ENCODE measurements around the gene FCN3.
"Not testable (repeated sequence)": the region's sequence is repeated elsewhere in the genome, so short reads cannot be mapped to it uniquely, and the experiment has no call there.

The FCN3 gene

DNA sequence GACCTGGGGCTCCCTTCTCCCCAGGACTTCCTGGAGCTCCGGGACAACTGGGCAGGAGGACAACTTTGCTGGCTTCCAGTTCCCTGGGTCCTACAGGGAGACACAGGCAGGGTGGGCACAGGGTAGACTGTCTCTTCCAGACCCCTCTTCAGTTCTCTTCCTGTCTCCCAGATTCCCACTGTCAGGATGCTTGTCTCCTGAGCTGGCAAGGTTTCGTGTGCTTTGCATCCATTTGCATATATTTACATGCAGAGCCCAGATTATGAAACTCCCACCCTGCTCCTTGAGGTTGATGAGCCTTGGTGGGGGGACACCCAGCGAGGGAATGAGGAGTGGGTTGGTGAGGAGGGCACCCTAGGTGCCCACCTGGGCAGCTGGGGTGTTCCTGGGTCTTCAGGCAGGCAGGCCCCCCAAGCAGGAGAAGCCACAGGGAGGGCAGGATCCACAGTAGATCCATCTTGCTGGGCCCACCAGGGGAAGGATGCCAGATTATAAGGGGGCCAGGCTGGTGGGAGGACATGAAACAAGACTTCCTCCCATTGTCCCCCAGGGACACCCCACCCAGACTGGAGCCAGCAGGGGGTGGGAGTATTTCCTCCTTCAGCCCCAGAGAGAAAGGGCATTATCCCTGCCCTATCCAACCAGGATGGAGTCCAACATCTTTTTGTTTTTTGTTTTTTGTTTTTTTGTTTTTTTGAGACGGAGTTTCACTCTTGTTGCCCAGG, at the start of gene FCN3:
FCN3 (minus strand) TSS at position 463 of the 725 bp plus-strand sequence; CDS start at position 457, 6 bp downstream.
- DNase-seq, result no peak

DNA sequence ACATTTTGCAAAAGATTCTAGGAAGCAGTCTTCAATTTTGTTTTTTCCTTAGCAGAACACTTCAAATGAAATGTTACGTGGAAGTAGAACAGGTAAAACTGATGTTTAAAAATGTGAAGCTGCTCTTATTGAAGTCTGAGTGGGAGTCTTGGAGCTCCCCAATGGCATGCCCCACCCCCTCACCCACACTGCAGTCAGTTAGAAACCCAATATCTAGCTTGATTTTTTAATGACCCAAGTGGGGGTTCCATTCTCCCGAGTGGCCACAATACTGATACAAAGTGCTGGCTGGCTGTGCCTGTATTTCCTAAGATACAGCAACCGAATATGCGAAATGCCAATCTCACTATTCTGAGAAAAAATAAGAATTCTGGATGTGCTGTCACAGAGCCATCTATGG, 49.1 kb upstream of the FCN3 start:
- DNase-seq, result no peak

DNA sequence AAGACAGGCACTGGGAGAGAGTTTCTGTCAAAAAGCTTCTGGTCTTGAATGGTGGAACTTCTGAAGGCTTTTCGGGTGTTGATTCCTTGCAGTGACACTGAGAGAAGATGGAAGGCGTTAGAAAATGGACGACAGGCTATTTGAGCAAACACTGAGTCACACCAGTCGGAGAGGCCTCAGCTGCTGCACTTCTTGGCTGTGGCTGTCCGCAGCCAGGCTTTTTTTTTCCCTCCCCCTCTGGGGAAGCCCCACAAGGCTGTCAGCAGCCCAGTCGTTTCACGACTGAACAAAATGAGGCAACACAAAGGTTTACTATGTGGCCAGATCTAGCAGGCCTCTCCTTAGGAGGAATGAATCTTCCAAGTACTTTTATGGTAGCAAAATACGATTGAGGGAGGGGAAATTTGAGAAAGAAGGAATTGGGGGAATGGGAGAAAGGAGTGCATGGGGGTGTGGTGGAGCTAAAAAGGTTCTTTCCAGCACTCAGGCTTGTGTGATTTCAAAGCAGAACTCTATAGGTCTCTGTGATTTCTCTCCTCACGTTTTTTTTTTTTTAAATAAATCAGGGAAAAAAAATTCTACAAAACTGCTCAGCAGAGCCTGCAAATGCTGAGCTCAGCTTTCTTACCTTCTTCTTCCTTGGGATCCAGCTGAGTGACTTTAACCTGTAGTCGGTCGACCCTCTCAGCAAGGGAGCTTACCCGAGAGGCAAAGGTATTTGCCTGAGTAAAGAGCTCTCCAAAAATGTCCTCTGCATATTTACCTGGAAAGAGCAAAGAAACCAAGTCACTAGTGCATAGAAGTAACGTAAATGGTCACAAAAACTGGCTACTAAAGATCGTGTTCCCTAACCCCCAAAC, 43.9 kb upstream of the FCN3 start:
- DNase-seq, result peak; percentile 78

DNA sequence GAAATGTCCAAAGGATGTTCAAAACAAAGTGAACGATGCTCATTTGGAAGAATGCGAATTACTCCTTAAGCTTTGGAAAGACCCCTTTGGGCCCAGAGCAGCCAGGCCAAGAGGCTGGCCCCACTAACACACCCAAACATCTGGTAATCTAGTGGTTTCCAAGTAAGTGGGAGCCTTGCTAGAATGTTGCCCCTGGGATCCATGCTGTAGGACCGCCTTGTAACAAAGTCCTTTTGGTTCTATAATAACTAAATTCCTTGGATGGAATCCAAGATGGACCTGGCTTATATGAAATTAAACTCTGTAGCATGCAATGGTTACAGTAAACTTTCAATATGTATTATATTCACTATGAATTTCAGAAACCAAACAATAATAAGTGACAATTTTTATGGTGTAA, 43.1 kb upstream of the FCN3 start:
- no peak for DNase-seq

DNA sequence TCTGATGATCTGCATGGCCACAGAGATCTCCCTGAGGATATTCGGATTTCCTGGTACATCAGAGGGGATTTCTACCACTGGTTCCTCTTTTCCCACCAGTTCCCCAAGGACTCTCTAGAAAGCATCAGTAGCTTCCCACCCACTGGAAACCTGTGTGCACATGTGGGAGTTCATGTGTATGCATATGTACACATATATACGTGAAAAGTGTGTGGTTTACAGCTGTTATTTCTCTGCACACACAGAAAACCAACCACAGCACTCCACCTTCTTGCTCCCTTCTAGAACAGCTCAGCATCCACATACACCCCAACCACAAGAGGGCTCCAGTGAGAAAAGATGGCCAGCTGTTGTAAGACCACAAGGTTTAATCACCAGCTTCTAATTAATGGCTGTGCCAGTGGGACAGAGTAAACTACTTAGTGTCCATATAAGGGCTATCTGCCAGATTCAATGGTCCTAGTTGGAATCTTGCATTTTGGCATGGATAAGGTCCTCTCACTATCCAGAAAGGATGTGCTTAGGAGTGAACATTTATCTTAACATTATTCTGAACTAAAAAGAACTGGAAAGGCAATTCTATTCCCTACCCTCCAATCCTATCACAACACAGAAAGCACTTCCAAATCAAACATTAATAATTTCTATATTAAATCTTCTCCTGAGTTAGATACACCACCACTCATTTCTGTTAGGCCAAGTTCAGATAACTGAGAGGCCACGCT, 41.9 kb upstream of the FCN3 start:
- peak; percentile 62 for DNase-seq

DNA sequence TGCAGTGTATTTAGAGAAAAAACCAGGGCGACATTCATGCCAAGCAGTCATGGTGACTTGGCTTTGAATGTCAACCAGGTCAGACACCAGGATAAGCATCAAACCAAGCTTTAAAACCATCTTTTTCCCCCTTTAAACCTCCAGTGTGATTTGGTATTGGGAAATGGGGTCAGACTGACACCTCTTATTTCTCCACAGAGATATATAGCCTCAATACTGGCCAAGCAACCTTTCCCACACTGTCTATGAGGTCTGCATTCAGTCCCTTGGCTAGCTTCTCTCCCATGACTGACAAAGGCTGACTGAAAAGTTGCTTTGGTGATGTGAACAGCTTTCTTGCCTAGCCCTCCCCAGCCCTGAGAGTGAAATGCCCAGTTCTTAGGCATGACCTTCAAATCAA, 39.5 kb upstream of the FCN3 start:
- no peak for DNase-seq

DNA sequence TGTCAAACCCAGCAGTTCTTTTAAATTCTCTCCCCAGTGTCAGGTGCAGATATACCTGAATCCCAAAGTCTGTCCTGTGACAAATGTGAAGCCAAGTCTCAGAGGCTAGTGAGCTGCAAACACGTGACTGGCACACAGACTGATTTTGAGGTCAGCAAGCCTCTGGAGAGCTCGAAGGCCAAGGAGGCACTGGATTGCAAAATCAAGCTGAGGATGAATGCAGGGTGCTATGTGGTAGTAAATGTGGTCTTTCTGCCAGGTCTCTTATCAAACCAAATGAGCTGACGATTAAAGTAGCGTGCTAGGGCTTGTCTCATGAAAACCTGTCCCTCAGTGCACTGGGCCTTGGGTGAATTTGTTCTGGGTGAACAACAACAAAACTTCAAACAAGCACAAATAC, 38.4 kb upstream of the FCN3 start:
- DNase-seq, result no peak

DNA sequence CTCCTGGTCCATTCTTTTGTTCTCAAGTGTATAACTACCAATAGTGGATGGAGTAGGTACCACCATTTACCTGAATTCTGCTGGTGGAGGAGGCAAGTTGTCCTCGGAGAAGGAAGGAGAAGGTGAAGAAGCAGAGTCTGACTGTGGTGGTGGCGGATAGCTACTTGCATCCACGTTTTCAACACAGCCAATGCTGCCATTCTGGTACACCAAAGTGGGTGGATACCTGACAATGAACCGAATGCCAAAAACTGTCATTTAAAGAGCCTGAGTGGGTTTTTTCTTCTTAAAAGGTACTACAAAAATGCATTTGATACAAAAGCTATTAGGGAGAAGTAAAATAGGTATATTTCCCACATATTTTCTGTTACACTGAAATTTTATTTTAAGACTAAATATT, 37.9 kb upstream of the FCN3 start:
- DNase-seq, result no peak

DNA sequence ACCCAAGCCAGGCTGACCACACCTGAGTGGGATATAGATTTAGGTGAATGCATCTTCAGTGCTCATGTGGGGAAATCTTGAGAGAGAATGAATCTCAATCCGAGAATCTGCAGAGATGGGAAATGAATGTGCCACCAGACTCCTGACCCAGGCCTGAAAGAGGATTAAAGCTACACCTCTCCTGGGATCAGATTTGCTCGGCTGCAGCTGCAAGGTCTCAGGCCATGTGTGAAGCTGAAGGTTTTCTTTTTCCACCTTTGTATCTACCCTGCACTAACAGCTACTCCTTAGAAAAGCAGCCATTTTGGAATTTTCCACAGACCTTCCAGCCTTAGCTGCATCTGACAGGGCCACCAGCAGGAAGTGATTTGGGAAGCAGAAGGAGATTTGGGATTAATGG, 36.1 kb upstream of the FCN3 start:
- no peak for DNase-seq

DNA sequence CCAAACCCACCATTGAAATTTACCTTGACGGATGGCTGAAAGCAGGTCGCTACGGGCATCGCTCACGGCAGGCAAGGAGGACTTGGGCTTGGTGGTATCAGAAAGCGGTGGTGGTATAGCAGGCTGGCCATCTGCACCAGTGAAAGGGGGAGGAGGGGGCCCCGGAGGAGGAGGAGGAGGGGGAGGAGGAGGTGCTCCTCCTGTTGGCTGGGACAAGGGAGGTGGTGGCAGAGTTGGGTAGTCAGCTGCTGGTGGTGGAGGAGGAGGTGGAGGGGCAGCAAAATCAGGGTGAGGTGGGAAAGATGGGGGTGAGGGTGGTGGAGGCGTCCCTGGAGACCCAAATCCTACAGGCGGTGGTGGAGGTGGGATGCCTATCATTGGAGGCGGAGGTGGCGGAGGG, 35.0 kb upstream of the FCN3 start:
- no peak for DNase-seq

DNA sequence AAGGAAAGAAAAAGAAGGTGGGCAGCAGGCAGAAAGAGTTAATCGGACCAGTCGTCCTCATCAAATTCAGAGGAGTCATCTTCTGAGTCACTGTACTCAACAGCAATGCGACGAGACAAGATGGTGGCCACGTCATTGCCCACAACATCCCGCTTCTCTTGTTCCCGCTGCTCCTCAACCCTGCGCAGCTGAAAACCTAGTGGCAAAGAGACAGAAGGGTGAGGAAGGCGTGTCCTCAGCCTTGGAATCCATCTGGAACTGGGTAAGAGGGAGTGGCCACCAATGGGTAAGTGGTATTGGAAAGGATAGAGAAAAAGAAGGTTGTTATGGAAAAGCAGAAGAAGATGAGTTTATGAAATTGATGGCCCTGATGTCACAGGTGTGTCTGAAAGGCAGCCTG, 33.5 kb upstream of the FCN3 start:
- DNase-seq, result no peak

DNA sequence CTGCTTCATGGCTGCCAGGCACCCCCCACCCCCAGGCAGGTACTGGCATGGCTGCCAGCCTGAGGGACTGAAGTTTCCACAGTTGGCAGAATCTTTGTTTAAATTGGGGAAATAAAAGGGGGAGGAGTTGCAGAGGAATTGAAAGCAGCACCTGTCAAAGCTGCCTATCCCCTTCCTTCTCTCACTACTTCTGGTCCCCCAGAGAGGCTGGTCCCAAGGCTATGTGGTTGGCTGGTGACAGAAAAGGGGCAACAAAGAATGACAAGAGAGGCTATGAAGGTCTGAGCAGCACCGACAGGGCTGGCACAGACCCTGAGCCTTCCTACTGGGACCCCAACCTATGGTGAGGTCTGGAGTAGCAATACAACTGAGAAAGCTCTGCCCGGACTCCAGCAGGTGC, 32.2 kb upstream of the FCN3 start:
- not testable (repeated sequence) for DNase-seq

DNA sequence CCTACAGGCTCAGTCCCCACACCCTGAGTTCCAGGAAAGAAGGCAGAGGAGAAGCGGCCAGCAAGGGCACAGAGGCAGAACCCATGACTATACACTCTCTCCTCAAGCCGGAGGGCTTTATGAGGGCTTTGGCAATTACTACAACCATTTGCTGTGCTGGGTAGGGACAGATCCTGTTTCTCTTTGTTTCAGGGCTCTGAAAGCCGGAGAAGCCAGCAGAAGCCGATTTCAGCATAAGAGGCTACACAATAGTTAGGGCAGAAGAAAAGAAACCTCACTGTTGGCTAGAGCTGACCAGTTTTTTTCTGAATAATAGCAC, 31.7 kb upstream of the FCN3 start:
- DNase-seq, result peak; percentile 43

DNA sequence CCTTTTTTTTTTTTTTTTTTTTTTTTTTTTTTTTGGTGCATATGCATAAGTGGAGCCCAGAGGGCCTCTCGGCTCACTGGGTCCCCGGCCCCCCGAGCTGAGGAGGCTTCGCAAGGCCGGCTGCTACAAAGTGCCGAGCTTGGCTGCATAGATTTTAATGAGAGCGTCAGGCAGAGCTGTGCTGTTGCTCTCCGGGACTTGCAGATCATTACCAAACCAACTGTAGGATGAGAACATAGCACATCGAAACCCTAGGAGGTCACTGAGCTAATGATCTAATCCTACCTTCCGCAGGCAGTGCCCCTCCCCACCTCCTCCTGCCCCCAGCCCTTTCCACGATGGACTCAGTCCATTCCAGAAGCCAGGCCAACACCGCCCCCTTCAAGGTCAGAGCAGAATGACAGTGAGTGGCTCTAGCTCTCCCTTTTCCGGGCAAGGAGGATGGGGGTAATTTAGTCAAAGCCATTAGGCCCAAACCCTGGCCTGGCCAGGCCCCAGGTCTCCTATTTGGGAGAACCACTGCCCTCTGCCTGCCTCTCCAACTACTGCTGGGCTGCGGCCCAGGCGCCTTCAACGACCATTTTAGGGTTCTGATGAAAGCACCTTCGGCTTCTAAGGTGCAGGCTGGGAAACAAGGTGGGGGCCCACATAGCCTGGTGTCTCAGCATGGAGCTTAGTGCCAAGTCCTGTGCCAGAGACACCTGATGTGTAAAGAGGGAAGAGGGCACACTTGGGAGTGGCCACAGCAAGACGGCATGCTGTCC, 31.2 kb upstream of the FCN3 start:
- DNase-seq, result not testable (repeated sequence)

DNA sequence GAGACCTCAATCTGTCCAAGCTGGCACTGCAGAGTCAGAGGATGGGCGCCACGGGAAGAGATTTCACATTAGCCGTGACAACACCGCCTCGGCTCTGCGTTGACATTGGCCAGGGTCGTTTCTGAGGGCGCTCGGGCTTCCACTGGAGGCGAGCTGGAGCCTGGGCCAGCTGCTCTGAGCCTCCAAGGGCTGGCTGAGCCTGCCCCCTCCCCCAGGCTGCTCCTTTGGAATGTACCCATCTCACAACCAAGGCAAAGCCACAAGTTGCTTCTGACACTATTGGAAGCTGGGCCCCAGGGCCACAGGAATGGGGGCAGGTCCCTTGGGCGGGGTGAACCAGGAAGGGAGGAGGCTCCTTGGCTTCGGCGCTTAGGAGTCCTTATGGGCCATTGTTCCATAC, 30.4 kb upstream of the FCN3 start:
- DNase-seq, result peak; percentile 18

DNA sequence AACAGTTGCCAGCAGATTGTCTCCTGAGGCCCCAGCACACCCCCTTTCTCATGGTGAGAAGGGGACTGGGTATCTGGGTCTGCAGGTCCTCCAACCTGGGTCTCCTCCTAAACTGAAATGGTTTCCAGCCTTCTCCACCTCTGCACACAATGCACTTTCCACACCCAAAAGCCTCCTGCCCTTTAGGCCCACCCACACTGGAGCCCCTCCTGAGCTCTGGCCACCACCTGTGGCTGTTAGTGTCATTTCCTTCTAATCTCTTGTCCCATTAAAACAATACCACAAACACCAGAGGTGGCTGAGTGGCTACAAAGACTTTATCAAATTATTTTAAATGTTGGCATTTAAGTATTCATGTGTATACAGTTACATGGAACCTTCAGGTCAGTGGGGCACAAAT, 29.3 kb upstream of the FCN3 start:
- DNase-seq, result no peak

DNA sequence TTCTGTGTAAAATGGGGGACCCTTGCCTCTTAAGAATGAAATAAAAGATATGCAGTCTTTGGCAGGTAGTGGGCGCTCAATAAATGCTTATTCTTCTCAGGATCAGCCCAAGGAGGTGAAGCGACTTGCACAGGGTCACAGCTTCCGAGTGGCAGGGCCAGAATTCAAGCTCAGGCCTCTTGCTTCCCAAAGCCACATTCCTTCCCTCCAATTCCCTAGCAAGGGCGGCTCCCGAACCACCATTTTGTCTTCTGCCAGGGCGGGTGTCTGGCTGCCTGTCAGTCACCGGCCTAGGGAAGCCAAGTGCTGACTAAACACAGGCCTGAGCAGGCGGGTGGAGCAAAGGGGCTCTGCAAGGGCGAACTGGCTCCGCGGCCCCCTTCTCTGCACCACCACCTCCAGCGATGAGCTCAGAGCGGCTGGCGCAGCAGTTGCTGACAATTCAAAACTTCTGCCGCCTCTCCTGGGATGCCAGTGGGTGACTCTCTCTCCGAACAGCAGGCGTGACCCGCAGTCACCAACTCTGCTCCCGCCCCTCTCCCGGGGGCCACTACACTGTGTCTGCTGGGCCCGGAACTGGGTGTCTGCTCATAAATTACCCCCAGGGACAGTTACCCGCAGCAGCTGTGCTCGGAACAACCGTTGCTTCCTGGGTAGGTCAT, 28.6 kb upstream of the FCN3 start:
- peak; percentile 26 for DNase-seq

DNA sequence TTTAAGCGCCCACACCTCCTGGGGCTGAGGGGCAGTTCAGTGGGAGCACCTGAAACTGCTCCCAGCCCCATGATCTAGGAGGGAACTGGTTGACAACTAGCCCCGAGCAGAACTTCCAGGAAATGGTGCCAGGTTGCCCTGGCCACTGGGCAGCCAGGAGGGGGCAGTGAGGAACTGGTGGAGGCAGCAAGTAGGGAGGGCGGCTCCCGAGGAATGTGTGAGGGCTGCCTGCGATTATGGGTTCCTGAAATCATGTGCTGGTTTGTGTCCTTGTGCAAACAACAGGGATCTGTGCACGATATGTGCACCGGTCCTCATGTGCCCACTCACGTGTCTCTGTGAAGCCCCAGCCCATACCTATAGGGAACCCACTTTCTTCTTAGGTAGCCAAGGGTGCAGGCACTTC, 27.7 kb upstream of the FCN3 start:
- peak; percentile 45 for DNase-seq

DNA sequence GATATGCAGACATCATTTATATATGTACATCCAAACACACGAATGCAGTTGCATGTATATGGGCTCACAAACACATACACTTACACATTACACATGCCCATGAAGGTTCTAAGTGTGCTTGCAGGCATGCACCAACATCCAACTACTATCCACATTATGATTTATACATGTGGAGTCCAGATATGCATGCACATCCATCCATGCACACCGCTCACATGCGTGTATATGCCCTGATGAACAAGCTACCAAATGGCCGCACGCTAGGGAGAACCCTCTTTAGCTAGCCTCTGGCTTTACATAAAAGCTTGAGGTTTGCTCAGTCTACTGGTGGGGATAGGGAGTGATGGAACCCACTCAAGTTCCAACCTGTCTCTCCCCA, 26.3 kb upstream of the FCN3 start:
- DNase-seq, result no peak

DNA sequence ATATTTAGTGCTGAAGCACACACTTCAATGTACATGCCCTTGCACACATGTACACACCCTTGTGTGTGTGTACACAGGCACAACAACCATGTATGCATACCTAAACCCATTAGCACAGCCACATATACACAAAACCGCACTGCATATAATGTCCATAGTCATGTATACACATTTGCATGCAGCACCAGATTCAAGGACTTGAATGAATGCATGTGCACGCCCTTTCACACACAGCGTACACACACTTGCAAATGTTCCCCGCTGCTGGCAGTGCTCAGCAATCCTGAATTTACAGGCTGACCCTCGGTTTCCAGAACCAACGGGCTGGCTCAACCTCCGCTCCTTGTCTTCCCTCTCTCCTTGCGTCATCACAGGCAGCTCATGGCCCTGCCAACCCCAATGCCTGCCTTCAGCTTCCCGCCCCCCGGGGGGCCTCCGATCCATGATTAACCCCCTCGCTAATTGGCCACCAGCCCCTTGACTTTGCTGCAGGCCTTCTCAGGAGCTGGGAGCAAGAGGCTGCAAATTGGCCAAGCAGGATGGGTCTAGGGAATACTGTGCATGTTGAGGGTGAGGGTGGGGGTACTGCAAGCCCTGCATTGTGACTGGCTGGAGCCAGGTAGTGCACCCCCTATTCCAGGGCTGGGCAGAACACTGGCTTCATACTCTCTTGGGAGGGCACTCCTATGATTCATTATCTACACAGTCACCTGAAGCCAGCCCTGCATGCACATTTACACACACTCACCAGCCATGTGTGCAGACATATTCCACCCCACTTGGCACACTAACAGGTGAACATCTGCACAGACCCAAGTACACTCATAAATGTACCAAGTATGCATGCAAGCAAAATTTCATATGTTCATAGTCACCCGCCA, 25.7 kb upstream of the FCN3 start:
- DNase-seq, result no peak

DNA sequence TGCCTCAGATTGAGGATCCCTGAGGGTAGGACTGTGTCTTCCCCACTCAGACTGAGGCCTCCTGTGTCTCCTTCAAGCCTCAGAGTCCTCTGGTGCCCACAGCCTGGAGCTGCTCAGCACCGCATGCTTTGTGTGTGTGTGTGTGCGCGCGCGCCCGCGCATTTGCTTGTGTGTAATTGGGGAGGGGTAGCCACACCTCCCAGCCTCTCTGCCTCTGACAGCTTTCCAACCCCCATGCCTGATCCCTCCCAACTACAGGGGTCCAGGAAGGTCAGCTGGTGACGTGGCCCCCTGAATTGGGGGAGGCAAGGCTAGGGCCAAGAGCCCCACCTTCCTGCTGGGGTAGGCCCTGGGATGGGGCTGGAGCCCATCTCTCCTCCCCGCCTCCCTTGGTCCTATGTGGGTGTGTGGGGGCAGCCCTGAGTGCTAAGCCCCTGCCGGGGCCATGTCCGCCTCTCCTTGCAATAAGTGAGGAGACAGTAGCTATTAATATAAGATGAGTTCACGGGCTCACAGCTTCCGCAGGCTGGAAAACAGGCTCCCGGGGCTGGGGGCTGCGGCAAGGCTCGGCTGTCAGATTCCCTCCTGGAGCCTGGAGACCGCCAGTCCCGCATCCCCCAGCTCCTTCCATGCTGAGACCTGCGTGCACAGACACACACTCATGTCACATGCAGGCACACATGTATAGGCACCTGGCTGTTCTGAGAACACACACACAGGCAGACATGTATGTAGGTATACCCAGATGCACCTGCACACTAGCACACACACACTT, 24.8 kb upstream of the FCN3 start:
- DNase-seq, result no peak
